ENCODE results near the gene PPARD.
"Not testable (repeated sequence)": the region's sequence is repeated elsewhere in the genome, so short reads cannot be mapped to it uniquely, and the experiment has no call there.

PPARD gene

DNA sequence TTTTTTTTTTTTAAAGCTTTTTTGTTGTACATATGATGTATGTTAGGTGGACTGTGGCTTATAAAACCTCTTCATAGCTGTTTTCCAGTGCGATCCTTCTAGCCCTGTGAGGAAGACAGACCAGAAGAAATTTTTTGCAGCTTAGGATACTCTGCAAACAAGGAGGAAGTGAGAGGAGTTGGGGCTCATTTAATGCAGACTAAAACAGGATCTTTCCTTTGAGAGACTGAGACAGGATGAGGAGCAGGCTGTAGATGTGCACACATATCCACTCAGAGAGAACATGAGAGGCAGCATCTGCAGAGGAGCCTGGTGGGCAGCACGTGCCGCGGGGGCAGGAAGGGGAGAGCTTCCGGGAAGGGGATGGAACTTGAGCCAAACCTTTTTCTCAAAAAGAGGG lies 45.7 kb downstream of the PPARD start:
- no peak for DNase-seq

DNA sequence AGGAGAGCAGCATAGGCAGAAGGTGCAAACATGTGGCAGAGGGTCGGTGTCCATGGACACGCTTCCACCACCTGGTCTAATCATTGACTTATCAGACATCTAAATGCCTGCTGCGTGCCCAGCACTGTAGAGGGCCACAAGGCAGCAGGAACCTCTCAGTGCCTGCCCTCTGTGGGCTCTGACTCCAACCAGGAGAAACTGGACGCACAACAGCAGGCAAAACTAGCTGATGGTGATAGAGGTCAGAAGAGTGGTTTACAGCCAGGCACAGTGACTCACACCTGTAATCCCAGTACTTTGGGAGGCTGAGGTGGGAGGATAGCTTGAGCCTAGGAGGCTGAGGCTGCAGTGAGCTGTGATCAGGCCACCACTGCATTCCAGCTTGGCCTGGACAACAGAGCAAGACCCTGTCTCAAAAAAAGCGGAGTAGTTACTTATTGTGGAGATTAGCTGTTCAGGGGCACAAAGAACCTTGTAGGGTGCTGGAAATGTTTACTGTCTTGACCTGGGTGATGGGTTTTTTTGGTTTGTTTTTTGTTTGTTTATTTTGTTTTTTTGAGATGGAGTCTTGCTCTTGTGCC lies 46.5 kb downstream of the PPARD start:
- DNase-seq, result no peak

DNA sequence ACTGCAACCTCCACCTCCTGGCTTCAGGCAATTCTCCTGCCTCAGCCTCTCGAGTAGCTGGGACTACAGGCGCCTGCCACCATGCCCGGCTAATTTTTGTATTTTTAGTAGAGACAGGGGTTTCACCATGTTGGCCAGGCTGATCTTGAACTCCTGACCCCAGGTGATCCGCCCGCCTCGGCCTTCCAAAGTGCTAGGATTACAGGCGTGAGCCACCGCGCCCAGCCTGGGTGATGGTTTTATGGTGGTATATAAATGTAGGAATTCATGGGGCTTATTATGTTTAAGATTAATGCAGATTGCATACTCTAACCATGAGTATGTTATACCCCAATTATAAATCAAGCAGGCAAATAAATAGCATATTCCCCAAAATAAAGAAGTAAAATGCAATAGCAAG lies 47.0 kb downstream of the PPARD start:
- not testable (repeated sequence) for DNase-seq

DNA sequence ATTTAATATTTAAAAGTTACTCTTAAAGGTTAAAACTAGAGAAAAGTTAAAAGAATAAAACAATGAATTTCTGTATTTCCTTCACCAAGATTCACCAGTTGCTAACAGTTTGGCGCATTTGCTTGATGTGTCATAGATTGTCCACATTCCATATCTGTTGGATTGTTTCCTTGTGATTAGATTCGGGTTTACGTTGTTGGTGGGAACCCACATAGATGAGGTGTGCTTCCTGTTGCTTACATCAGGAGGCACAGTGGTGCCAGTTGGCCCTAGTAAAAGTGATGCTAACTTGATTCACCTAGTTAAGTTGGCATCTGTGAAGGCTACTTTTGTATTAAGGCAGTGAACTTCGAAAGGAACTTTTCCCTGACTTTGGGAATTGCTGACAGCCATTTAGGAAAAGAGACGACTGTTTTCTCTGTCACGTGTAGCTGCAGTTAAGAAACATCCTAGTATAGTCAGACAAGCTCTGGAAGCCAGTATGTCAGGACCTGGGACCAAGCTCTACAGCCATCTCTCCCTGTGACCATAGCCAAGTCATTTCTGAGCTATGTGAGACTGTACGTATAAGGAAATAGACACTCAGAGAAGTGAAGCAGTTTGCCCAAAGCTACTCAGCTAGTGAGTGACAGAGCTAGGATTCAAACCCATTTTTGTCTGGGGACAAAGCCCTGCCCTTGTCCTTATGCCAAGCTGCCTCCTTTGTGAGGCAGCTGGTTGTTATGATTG lies 49.0 kb downstream of the PPARD start:
- no peak for DNase-seq

DNA sequence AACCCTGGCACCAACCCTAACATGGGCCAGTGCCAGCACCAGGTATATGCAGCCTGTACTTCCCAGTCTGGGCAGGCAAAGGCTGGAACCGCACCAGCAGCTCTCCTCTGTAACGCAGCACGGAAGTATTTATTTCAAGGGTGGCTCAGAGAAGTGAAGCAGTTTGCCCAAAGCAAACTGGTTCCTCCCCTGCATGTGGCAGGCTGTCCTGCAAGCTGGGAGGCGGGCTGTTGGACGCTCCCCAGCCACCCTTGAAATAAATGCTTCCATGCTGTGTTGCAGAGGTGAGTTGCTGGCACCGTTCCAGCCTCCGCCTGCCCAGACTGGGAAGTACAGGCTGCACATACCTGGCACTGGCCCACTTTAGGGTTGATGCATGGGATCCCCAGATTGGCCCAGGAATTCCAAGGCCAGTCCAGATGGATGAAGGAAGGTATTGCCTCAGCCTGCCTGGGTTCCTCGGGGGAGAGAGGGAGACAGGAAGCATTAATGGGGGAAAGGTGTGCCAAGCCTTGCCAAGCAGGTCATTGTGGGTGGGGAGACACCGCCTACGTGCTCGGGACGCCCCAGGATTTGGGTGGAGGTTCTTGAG lies 49.8 kb downstream of the PPARD start:
- no peak for DNase-seq

DNA sequence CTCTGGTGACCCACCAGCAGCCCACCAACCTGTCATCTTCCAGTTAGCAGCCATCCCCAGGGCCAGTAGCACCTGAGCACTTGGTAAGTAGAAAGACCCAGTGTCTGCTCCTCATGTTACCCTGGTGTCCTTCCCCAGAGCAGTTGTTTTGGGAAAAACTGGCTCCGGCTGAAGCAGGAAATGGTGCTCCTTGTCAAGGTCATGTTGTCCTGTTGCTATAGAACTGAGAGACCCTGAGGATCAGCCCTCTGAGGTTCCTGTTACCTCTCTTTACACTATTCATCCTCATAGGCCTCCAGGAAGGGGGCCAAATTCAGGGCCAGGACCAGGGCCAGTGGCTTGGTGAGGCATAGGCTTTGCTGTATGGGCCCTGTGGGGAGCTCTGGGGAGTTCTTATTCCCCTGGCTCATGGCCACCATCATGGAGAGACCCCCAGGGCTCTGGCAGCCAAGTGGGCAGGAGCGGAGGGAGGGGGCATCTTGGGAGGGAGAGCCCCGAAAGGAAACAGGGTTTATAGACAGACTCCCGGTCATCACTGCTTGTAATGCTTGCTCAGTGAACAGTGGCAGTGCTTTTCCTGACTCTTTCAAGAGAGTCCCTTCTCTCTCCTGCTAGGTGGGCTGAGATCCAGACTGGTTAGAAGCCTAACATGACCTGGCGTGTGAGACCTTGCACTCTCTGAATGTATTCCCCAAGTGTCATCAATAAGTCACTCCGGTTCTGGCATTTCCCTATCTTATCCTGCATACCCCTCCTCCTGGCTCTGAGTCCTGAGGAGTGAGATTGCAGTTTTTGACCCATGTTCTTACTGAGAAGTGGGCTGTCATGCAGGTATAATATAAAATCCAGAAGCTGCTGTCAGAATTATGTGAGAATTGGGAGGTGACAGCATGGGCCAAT lies 50.7 kb downstream of the PPARD start:
- no peak for DNase-seq

DNA sequence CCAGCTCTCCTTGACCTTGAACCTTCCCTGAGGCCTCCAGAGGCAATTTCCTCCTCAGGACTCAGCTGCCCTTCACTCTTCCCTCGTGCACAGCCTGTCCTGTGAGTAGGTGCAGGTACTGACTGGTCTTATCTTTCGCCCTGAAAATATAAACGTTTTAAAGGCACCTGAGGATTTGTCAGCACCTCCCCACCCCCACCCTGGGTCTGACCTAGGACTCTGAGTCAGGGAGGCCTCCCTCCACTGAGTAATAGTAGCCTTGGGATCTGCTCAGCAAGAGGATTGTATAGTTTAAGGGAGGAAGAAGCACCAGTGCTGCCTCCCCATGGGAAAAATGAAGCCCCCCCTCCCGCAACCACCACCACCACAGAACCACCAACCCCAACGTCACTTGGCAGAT lies 54.6 kb downstream of the PPARD start:
- no peak for DNase-seq

DNA sequence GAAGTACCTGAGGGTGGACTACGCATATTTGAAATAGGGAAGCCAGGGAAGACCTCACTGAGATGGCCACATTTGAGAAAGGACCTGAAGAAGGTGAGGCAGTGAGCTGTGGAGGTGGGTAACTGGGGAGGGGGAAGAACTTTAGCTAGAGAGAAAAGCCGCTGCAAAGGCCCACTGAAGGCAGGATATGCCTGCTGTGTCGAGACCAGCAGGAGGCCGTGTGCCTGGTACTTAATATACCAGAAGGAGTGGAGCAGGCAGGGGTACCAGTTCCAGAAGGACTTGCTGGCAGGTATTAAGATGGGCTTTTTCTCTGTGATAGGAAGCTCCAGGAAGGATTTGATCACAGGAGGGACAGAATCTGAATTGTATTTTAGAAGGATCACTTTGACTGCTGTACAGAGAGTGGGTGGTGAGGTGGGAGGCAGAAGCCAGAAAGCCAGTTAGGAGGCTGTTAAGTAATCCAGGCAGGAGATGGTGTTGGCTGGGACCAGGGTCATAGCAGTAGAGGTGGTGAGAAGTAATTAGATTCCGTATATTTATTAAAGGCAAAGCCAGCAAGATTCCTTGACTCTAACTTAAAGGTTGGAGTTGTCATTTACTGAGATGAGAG lies 55.6 kb downstream of the PPARD start:
- DNase-seq, result no peak

DNA sequence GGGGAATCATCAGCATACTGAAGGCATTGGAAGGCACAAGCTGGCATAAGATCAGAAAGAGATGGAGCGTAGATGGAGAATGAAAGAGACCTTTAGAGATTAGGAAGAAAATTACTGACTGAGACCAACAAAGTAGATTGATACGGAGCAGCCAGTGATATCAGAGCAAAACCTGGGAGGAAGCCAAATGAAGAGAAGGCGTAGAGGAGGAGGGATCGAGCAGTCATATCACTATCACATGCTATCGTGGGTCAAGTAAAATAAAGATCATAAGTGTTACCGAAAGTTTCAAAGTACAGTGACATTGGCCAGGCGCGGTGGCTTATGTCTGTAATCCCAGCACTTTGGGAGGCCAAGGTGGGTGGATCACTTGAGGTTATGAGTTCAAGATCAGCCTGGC lies 56.2 kb downstream of the PPARD start:
- DNase-seq, result no peak

DNA sequence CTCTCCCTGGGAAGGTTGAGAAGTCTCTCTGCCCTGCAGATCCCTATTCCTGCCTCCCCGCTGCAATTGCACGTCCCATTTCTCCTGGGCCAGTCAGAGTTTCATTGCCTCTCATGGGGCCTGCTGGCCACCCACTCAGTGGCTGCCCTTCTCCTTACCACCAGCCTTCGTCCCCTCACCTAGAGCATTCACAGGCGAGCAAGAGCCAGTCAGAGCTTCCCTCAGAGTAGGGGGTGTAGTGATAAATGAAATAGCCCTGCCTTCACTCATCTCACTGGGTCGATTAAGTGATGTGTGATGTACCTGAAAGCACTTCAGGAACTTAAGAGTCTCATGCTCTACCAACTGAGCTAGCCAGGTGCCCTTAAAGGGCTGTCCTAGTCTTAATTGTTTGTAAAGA lies 57.8 kb downstream of the PPARD start:
- no peak for DNase-seq

DNA sequence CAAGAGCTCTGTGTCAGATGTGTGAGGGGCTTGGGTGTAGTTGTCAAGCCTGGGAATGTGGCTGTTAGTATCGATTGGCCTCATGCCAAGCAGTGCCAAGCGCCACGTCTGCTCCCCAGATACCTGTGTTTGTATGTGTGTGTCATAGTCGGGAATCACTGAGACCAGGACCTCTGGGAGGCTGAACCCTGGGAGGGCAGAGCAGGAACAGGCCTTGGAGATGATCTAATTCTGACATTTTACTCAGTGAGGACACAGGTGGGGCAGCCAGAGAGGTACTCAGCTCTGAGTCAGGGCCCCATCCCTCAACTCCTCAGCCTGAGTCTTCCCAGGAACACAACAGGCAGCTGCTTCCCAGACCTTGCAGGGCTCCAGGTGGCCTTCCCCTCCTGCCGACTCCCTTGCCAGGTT lies 58.5 kb downstream of the PPARD start:
- DNase-seq, result no peak

DNA sequence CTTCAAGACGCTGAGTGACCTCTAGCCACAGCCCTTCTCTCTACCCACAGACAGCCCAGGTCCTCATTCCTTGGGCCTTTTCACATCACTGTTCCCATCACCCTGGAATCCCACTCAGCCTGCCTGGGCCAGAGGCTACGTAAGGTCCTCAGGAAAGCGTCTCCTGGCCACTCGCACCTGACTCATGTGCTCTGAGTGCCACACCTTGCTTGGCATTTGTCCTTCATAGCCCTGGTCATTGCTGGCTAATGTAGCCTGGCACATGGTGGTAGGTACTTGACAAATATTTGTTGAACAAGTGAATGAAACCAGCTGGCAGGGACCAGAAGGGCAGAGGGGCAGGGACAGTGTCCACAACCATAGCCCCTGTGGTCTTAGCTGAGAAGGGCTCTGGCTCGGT lies 59.2 kb downstream of the PPARD start:
- DNase-seq, result no peak

DNA sequence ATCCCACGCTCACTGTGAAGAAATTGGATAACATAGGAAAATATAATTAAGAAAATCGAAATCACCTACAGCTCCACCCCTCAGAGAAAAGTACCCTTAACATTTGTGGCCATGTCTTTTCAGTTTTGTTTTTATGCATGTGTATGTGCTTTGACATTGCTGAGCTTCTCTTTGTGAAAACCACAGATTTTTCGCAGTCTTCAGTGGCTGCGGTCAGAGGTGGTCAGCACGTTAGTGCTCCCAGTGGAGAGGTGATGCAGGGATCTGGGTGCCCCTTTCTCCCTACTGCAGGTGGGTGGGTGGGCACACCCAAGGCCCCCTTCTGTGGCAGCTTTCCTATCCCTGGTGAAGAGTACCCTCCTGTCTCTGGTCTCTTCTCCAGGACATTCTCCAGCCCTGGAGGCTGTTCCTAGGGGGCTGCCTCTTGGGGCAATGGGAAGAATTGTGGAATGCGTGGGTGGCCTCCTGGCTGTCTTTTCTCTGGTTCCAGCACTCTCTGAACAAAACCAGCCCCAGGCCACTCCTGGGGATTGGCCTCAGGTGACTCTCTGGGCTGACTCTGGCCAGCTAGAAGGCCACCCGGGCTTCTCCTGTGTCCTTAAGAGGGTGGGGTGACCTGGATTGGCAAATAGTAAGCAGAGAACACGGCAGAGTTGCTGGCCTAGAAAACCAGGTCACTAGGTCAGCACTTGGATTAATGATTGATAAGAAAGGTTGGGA lies 59.9 kb downstream of the PPARD start:
- no peak for DNase-seq

DNA sequence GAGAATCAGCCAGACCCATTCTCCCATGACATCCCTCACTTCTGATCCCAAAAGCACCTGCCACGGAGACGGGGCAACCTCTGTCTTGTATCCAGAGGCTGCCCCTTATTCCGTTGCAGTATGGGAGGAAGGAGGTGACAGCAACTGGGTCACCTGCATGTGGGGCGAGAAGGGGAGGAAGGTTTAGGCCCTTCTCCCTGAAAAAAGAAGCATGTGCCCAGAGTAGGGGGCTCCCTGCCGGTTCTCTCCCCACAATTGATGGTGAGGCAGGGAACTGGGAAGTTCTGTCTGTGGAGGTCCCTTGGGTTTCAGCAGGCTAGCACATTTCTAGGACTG lies 60.5 kb downstream of the PPARD start:
- DNase-seq, result no peak

DNA sequence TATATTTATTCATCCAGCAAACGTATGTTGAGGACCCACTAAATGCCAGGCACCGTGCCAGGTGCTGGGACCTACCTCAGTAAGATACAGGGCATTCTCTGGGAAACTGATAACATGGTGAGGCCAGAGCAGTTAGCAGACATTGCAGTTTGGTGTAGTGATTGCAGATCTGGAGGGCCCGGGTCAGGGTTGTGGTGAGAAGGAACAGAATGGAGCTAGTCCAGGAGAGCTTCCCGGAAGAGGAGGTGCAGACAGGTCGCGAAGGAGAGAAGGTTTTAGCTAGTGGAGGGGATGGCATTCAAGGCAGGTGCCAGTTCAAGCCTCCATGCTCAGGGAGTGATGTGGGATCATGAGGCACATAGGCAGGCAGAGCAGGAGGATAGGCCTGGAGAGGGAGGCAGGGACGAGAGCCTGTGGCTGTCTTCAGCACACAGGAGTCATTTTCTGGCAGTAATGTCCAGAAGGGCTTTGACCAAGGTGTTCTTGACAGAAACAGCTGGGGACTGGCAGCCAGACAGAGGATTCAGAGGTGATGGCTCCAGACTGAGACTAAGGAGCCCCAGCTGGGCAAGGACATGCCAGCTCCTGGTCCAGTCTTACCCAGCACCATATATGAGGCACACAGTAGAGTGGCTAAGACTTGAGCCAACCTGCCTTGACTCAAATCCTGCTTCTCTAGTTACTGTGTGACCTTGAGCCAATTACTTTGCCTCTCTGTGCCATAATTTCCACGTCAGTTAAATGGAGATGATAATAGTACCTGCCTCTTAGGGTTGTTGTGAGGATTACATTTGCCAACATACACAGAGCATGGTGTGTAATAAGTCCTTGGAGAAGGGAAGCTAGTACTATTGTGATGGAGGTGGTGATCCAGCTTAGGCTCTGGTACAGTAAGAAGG lies 61.4 kb downstream of the PPARD start:
- DNase-seq, result no peak

DNA sequence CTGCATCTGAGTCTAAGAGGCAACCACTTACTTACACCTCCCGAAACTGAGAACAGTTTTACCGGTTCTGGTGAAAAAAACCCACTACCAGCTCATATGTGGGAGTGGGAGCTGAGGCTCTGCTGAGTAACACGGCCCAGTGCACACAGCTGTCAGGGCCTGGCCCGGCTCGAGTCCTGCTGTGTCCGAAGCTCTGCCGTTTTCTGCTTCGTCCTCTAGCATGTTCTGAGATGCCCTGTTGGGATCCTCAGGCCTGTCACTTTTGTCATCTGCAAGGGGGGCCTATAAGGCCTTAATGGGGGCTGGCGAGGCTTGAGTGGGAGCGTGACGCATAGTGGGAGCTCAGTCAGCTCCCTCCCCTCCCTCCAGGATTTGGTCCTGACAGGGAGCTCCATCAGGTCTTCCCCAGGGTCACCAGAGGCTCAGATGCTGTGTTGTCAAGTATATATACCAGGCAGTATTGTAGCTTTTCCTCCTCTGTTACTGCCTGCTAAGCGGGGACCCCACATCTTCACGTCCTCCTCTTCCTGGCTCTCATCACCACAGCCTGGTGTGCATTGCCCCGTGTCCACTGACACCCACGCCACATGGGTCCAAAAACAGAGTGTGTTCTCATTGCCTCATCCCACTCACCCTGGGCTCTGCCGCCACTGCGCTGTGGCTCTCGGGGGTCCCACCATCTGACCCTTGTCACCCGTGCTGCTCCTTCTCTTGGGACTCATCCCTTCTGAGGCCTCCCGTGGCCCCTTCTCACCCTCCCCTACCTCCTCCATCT lies 64.5 kb downstream of the PPARD start:
- DNase-seq, result no peak

DNA sequence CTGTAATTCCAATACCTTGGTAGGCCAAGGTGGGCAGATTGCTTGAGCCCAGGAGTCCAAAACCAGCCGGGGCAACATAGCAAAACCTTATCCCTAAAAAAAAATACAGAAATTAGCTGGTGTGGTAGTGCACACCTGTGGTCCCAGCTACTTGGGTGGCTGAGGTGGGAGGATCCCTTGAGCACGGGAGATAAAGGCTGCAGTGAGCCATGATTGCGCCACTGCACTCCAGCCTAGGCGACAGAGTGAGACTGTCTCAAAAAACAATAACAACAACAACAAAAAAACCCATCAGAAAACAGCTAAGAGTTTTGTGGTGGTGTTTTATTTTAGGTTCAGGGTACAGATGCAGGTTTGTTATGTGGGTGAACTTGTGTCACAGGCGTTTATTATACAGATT lies 66.9 kb downstream of the PPARD start:
- no peak for DNase-seq

DNA sequence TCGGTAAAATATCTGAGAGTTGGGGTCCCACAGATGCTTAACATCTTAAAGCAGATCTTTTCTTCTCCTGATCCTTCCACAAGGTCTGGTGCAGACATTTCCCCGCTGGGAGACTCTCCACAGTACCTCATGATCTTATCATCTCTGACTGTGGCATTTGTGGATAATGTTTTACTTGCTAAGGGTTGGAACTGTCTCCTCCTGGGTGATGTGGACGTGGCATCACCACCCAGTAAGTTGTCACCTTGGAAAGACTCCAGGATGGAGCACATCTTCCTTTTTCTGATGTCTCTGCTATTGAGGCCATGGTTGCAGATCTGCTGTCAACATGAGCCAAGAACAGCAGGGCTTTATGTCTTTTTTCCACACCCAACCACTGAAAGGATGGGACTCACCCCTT lies 67.8 kb downstream of the PPARD start:
- no peak for DNase-seq

DNA sequence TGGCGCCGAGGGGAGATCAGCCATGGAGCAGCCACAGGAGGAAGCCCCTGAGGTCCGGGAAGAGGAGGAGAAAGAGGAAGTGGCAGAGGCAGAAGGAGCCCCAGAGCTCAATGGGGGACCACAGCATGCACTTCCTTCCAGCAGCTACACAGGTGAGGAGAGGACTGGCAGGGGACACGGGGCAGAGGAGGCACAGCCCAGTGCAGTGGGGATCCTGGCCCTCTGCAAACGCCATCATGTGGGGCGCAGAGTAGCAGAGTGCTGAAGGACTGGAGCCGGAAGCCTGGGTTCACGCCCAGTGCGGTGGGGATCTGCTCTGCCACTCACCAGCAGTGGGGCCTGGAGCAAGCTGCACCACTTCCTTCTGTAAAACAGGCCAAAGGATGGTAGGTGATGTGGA lies 68.7 kb downstream of the PPARD start:
- no peak for DNase-seq

DNA sequence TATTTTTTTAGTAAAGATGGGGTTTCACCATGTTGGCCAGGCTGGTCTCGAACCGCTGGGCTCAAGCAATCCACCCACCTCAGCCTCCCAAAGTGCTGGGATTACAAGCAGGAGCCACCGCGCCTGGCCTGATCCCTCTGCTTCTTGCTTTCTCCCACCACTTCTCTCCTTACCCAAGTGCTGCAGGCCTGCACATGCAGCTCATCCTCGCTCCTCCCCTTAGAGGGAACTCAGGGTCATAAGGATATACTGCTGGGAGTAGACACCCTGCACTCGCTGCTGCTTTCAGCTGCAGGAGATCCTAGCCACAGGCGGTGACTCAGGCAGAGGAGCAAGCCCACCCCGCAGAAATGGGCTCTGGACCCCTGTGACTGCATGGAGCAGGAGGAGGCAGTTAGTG lies 69.7 kb downstream of the PPARD start:
- DNase-seq, result no peak

DNA sequence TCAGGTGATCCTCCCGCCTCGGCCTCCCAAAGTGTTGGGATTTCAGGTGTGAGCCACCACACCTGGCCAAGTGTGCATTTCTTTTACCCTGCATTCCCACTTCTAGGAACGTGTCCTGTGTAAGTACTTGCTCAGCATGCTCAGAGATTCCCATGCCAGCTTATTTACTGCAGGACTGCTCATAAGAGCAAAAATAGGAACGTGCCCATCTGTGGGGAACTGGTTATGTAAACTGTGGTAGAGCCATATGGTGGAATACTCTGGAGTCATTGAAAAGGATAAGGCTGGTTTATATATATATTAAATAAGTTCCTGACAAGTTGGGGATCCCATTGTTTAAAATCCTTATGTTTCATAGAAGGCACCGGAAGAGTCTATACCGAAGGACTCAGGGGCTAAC lies 71.6 kb downstream of the PPARD start:
- DNase-seq, result no peak

All from activated CD4-positive, alpha-beta T cell treated with anti-CD3 and anti-CD28 coated beads for 4 hours (primary cell).